Fibroblast of lung (primary cell): ENCODE measurements around the gene PIK3R3.

Source experiments
- CTCF ChIP-seq, 2 donors: IDR thresholded peaks in 1 of 2; conservative IDR thresholded peaks in 1 of 2; 1 replicate in 1 of 2; 2 replicates in 1 of 2; pipeline ENCODE4 v1.5.1; 2011 to 2012; ENCODE audit warnings: low read length in 2 of 2, control low read depth in 1 of 2, inconsistent platforms in 1 of 2, low read depth in 1 of 2, mild to moderate bottlenecking in 1 of 2
- EZH2 ChIP-seq: IDR thresholded peaks from 2 replicates; pipeline ENCODE4 v1.5.1; 2012; ENCODE audit warnings: low read length, control low read depth, mild to moderate bottlenecking; ENCODE audit errors: missing control alignments

GRCh38 chr1:46068525-46068924 lies 63.9 kb downstream of the PIK3R3 start:
- TF ChIP-seq CTCF (conservative IDR thresholded peaks at IDR 0.05 in 1 of 2, IDR thresholded peaks at IDR 0.05 in 1 of 2; ENCODE audit: low read depth in 1 of 2, low read length in 2 of 2) (no peak), EZH2 (no peak)
